CD4-positive, alpha-beta T cell treated with Interleukin-2 at 100 ng/mL for 4 hours (primary cell): Measurements from ENCODE around the gene EIF3D.
A peak's percentile ranks its signal among the peaks of the same experiment; 100 is the strongest.

Source experiments
- DNase-seq: peaks from one replicate; pipeline ENCODE4 v3.0.0-alpha.2; 2020; ENCODE audit warnings: low spot score

The EIF3D gene

GRCh38 chr22:36506637-36507517 is 22.1 kb downstream of the EIF3D start, which contains the start of gene FOXRED2:
TSS of gene FOXRED2 (minus strand) at chr22:36507040. CDS start at chr22:36506422, 618 bp downstream.
- peak; percentile 88 for DNase-seq

- DNase-seq, result no peak
Observed at GRCh38 chr22:36505998-36506635, 22.8 kb downstream of the EIF3D start.

- no peak for DNase-seq
Observed at GRCh38 chr22:36497910-36498665, 30.9 kb downstream of the EIF3D start.

- DNase-seq, result no peak
Observed at GRCh38 chr22:36493690-36494110, 35.3 kb downstream of the EIF3D start.

- DNase-seq, result no peak
Observed at GRCh38 chr22:36492109-36492508, 36.9 kb downstream of the EIF3D start.

- DNase-seq, result no peak
Observed at GRCh38 chr22:36491155-36491554, 37.8 kb downstream of the EIF3D start.

- peak; percentile 69 for DNase-seq
Observed at GRCh38 chr22:36486619-36487384, 42.2 kb downstream of the EIF3D start.

- peak; percentile 95 for DNase-seq
Observed at GRCh38 chr22:36481393-36482168, 47.4 kb downstream of the EIF3D start, which contains the start of gene TXN2. TSS of gene TXN2 (minus strand) at chr22:36481640. CDS start at chr22:36480837, 803 bp downstream.

GRCh38 chr22:36480941-36481392 is 48.0 kb downstream of the EIF3D start:
- DNase-seq, result no peak

- DNase-seq, result no peak
Observed at GRCh38 chr22:36478966-36479365, 50.0 kb downstream of the EIF3D start.

- DNase-seq, result no peak
Observed at GRCh38 chr22:36475341-36475740, 53.6 kb downstream of the EIF3D start.

- DNase-seq, result no peak
Observed at GRCh38 chr22:36472689-36473088, 56.3 kb downstream of the EIF3D start.

GRCh38 chr22:36471341-36471821 is 57.6 kb downstream of the EIF3D start:
- DNase-seq, result no peak

- no peak for DNase-seq
Observed at GRCh38 chr22:36470994-36471331, 58.0 kb downstream of the EIF3D start.

- peak; percentile 92 for DNase-seq
Observed at GRCh38 chr22:36470162-36470993, 58.6 kb downstream of the EIF3D start.

GRCh38 chr22:36469094-36469710 is 59.8 kb downstream of the EIF3D start:
- DNase-seq, result no peak

GRCh38 chr22:36467946-36468345 is 61.0 kb downstream of the EIF3D start:
- no peak for DNase-seq

GRCh38 chr22:36467042-36467810 is 61.7 kb downstream of the EIF3D start:
- DNase-seq, result no peak

GRCh38 chr22:36466258-36466657 is 62.7 kb downstream of the EIF3D start:
- DNase-seq, result no peak
